Ishikawa (cell line): Measurements from ENCODE around the gene PRKRIP1.
A peak's percentile ranks its signal among the peaks of the same experiment; 100 is the strongest.

Source experiments
- CEBPB ChIP-seq: IDR thresholded peaks from 2 replicates; pipeline ENCODE4 v1.6.1; 2012
- CREB1 ChIP-seq: IDR thresholded peaks from 2 replicates; pipeline ENCODE4 v1.6.1; 2012; ENCODE audit warnings: low read depth
- EGR1 ChIP-seq: IDR thresholded peaks from 2 replicates; pipeline ENCODE4 v1.6.1; 2012
- EP300 ChIP-seq: IDR thresholded peaks from 2 replicates; pipeline ENCODE4 v1.6.1; 2012; ENCODE audit warnings: borderline replicate concordance
- FOXM1 ChIP-seq: IDR thresholded peaks from 2 replicates; pipeline ENCODE4 v1.6.1; 2012; ENCODE audit warnings: low read depth, borderline replicate concordance
- MAX ChIP-seq: IDR thresholded peaks from 2 replicates; pipeline ENCODE4 v1.6.1; 2012
- NFIC ChIP-seq: IDR thresholded peaks from 2 replicates; pipeline ENCODE4 v1.6.1; 2012
- RAD21 ChIP-seq: IDR thresholded peaks from 2 replicates; pipeline ENCODE4 v1.6.1; 2012; ENCODE audit warnings: low read depth
- REST ChIP-seq: IDR thresholded peaks from 2 replicates; pipeline ENCODE4 v1.6.1; 2012; ENCODE audit warnings: low read depth, mild to moderate bottlenecking
- TAF1 ChIP-seq: IDR thresholded peaks from 2 replicates; pipeline ENCODE4 v1.6.1; 2012; ENCODE audit warnings: low read depth, mild to moderate bottlenecking
- TCF12 ChIP-seq: IDR thresholded peaks from 2 replicates; pipeline ENCODE4 v1.6.1; 2012; ENCODE audit warnings: low read depth
- TEAD4 ChIP-seq: IDR thresholded peaks from 2 replicates; pipeline ENCODE4 v1.6.1; 2012
- USF1 ChIP-seq: IDR thresholded peaks from 2 replicates; pipeline ENCODE4 v1.6.1; 2012
- YY1 ChIP-seq: IDR thresholded peaks from 2 replicates; pipeline ENCODE4 v1.6.1; 2012; ENCODE audit warnings: low read depth
- ZBTB7A ChIP-seq: IDR thresholded peaks from 2 replicates; pipeline ENCODE4 v1.6.1; 2012; ENCODE audit warnings: low read depth

PRKRIP1 gene

GRCh38 chr7:102390697-102391484 is 5.3 kb upstream of the PRKRIP1 start:
- TF ChIP-seq RAD21 (peak; percentile 88), USF1 (no peak)

- TF ChIP-seq CEBPB (no peak), RAD21 (no peak), TAF1 (no peak), NFIC (no peak), EP300 (no peak), ZBTB7A (no peak), TCF12 (no peak), REST (no peak), EGR1 (no peak), MAX (no peak), USF1 (no peak)
Observed at GRCh38 chr7:102392330-102392729, 3.8 kb upstream of the PRKRIP1 start.

- TF ChIP-seq TAF1 (no peak), MAX (no peak), EGR1 (no peak), EP300 (peak; percentile 60; the same call in 1 of the 2 replicates), TCF12 (peak; percentile 54; the same call in 1 of the 2 replicates), YY1 (no peak), TEAD4 (peak; percentile 86), REST (no peak), NFIC (no peak), USF1 (peak; percentile 49)
Observed at GRCh38 chr7:102393467-102393866, 2.7 kb upstream of the PRKRIP1 start.

- TF ChIP-seq RAD21 (no peak), USF1 (no peak), ZBTB7A (no peak), NFIC (no peak), EP300 (no peak), CREB1 (no peak), REST (no peak), TEAD4 (no peak), MAX (no peak), CEBPB (no peak), FOXM1 (no peak), YY1 (no peak), TCF12 (no peak), TAF1 (no peak), EGR1 (no peak)
Observed at GRCh38 chr7:102395592-102395872, 631 bp upstream of the PRKRIP1 start.
